GM06990 (cell line): Measurements from ENCODE around the gene FAM131C.

Source experiments
- DNase-seq: peaks from one replicate; pipeline ENCODE4 v3.0.0-alpha.2; 2011; ENCODE audit not compliant: insufficient read length; ENCODE audit errors: extremely low read depth
- H3K27me3 ChIP-seq: replicated peaks from 2 replicates; pipeline ENCODE4 v1.6.0; 2011; ENCODE audit warnings: low read length; ENCODE audit not compliant: control insufficient read depth, insufficient read depth
- H3K36me3 ChIP-seq: 2 replicates; pipeline ENCODE4 v1.5.1; 2011; ENCODE audit warnings: low read length; ENCODE audit not compliant: control insufficient read depth, insufficient read depth
- H3K4me3 ChIP-seq: replicated peaks from 2 replicates; pipeline ENCODE4 v1.5.1; 2011; ENCODE audit warnings: low read depth, mild to moderate bottlenecking, control low read depth, low read length
- CTCF ChIP-seq: IDR thresholded peaks from 2 replicates; pipeline ENCODE4 v1.5.1; 2011; ENCODE audit warnings: low read length, control low read depth, mild to moderate bottlenecking, inconsistent platforms; ENCODE audit not compliant: insufficient read depth, poor library complexity, severe bottlenecking

The FAM131C gene

GRCh38 chr1:16083486-16083885, 10.0 kb upstream of the FAM131C start:
- Histone ChIP-seq H3K36me3 (no peaks in the 10 kb centered on the region), H3K4me3 (no peak overlapping the region), H3K27me3 (no peaks in the 10 kb centered on the region; the same call in 1 of the 2 replicates)
- TF ChIP-seq CTCF = no peak
- no peak for DNase-seq

DNA sequence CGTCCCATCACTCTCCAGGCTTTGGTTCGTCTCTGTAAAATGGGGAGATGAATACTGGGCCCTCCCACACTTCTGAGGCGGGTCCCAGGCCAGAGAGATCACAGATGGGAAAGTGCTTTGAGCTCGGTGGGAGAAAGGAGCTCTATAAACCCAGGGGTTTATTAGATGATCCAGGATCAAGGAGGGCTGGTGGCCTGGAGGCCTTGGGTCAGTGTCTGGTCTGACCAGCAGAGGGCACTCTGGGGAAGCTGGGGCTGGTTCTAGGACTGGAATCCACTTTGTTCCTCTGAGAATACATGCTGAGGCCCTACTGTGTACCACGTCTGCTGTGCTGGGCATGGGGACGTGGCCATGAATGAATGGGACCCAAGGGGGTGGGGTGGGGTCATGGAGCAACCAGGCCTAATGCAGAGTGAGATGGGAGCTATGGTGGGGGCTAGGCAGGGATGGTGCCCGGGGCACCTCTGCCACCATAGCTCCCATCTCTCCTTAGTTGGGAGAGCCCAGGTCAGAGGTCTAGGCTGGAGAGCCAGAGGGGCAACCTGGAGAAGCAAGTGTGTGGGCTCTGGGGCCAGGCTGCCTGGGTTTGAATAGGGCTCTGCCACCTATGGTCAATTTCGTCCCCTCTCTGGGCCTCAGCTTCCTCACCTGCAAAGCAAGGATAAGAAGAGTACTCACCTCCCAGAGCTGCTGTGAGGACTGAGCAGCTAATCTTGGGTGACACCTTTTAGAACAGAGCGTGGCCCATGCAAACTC, 9.0 kb upstream of the FAM131C start:
- DNase-seq = peak; percentile 33

DNA sequence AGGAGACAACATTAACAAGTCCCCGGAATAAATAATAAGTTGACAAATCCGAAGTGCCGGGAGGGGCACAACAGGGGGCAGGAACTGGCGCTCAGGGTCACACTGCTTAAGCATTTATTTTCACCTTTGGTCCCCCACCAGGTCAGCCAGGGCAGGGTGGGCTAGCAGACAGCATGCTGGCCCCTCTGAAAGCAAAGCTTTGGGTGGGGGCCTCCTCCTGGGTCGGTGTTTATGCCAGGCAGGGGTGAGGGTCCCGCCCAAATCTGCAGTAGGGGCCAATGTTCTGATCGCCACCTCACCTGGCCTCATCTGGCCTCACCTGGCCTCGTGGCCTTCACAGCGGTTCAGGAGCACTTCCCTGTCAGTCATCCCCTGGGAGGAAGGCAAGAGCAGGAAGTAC, 8.2 kb upstream of the FAM131C start:
- DNase-seq = no peak
- H3K27me3 ChIP-seq = no peaks in the 10 kb centered on the region
- H3K4me3 ChIP-seq = no peak overlapping the region
- no peaks in the 10 kb centered on the region for H3K36me3 ChIP-seq
- TF ChIP-seq CTCF = no peak

More for the DNA sequence above, 9.0 kb upstream of the FAM131C start:
- H3K4me3 ChIP-seq = no peak overlapping the region
- H3K27me3 ChIP-seq = no peaks in the 10 kb centered on the region
- peak; percentile 90 for TF ChIP-seq CTCF
- H3K36me3 ChIP-seq = no peaks in the 10 kb centered on the region

DNA sequence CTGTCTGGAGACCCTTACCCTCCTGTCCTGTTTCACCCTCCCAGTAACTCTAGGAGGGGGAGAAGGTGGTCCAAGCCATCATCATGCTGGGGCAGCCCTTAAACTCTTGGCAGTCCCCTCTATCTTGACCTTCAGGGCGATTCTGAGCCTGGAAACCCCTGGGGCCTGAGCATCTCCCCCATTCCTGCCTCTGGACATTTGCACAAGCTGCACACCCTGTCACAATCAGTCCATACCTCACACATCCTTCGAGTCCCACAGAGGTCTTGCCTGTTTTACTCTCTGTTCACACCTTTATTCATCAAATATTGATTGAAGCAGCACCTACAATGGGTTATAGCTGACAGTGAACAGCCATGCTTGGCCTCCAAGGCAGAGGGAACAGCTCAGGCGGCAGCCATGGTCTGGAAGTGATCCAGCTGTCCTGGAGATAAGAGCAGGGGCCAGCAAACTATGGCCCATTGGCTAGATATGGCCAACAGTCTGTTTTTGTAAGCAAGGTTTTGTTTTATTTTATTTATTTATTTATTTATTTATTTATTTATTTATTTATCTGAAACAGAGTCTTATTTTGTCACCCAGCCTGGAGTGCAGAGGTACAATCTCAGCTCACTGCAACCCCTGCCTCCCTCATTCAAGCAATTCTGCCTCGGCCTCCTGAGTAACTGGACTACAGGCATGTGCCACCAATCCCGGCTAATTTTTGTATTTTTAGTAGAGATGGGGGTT, 7.1 kb upstream of the FAM131C start:
- H3K4me3 ChIP-seq = no peak overlapping the region
- no peaks in the 10 kb centered on the region for H3K36me3 ChIP-seq
- DNase-seq = no peak
- H3K27me3 ChIP-seq = no peaks in the 10 kb centered on the region
- TF ChIP-seq CTCF = no peak

DNA sequence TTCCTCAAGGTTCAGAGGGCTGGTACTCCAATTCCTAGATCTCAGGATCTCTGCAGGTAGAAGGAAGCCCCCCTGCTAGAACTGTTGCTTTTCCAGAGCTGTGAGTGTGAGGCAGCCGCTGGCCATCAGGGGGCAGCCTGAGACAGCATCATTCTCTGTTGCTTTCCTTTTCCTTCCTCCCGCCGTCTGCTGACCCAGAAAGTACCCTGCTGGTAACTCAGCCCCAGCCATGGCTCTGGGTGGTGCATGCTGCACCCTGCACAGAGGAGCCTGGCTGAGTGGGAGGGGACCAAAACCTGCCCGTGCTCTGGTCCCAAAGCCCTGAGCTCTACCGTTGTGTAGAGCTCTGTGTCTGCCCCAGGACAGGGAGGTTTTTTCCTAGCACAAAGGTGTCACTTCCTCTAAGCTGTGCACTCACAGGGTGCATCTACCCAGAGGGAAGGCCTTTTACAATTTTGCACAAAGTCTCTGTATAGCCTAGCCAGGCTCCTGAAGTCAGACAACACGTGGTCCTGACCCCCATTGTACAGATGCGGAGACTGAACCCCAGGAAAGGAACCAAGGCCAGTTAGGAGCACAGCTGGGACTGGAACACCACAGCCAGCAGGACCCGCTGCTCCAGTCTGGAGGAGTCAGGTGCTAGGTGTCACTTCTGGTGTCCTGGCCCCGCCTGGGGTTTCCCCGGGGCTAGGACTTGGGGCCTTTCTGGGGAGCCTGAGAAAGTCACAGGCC, 5.6 kb upstream of the FAM131C start:
- TF ChIP-seq CTCF = peak; percentile 97
- Histone ChIP-seq H3K4me3 (peak overlapping the region; percentile 21; the same call in 1 of the 2 replicates), H3K27me3 (no peaks in the 10 kb centered on the region), H3K36me3 (no peaks in the 10 kb centered on the region)
- peak; percentile 65 for DNase-seq
